KBM-7 (cell line): ENCODE results near the gene DPT.

Experiments
- DNase-seq: peaks from one replicate; pipeline ENCODE4 v3.0.0-alpha.2; 2015
- in situ Hi-C: fragments of 300-500 bp; cut with MboI; formaldehyde crosslinking; loops from 2 replicates; pipeline ENCODE4 v1.14.3; 2020; ENCODE audit warnings: low sequenced_read_pairs, low pct_unique_long_range_greater_than_20kb, mixed read lengths

DPT gene

DNA sequence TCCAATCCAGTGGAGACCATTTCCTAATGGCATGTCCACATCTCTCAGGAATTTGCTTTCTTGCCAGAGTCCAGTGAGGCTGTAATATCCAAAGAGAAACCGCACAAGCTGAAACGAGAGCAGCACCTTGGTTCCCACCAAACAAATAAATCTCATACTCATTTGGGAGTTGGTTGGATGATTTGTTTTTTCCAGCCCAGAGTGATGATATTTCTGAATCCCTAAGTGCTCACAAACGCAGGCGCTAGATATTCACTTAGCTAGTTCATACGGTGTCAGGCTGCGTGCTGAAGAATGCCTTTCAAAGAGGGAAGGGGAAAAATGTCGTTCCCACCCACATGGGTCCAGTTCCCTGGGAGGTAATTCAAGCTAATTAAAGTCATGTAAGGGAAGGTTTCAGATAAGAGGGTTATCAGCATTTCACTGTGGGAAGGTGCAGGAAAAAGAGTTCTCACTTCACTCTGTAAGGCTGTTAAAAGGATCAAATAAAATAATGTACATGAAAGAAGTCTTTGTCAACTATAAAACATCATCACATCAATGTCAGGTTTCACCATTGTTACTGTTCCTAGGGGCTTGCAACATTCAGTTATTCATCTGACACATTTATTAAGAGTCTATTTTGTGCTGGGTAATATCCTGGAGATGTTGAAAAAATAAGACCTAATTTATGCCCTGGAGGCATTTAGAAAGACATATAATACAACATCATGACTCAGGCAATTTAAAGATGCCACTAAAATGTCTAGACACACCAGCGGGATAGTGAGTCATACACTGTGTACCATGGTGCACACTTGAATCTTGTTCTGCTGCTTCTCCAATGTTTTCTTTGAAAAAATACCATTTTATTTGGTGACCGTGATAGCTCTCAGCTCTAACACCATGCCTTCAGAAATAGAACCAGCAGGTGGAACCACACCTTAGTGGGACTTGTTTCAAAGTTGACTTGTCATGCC is 19.3 kb downstream of the DPT start:
- in situ Hi-C loops, result no loop called here
- DNase-seq, result no peak

DNA sequence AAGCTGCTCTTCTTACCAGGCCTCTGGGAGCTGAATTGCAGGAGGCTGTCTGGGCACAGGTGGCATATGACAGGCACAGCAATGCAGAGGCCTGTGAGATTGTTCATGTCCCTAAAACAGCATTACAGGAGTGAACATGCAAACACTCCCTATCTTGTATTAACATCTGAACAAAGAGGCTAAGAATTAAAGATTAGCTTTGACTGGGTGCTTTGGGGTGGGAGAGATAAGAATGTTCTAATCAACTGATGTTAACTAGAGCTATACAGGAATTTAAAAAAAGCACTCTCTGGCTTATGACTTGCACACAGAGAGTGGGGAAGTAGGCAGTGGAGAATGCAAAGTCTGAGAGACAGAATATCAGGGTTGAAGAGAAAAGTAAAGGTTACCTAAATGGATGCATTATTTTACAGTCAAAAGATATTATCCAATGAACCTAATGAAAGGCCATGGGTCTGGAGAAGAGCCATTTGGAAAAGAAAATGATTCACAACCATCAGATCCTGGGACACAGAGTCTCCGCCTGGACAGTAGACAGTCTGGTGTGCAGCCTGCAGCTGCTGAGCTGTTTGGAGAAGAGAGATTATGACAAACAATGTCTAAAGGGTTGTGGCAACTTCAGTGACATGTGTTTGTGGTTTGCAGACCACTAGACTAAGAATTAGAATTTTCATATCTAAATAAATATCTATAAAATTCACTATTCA is 20.2 kb downstream of the DPT start:
- no peak for DNase-seq
- in situ Hi-C loops, result no loop called here

DNA sequence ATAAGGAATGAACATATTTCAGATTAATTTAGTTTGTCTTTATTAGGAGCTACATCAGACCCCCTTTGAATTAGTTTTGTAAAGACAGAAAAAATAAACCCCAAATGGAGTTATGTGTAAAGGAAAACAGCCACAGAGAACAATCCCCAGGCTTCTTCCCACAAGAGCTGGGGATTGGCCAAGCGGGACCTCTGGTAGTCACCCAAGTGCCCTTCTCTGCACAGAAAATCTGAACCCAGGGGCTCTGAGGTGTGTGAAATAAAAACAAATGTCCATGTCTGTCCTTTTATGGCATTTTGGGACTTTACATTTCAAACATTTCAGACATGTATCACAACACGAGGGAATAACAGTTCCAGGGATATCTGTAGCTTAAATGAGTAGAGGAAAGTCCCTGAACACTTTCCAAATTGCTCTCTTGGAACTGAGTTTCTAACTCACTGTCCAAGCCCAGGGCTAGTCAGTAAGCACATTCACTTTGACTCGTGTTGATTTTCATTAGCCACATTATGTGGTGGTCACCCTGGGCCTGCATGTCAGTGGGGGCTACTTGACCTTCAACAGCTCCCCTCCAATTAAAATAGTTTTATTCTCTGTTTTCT is 22.5 kb downstream of the DPT start:
- DNase-seq, result no peak
- in situ Hi-C loops, result no loop called here

DNA sequence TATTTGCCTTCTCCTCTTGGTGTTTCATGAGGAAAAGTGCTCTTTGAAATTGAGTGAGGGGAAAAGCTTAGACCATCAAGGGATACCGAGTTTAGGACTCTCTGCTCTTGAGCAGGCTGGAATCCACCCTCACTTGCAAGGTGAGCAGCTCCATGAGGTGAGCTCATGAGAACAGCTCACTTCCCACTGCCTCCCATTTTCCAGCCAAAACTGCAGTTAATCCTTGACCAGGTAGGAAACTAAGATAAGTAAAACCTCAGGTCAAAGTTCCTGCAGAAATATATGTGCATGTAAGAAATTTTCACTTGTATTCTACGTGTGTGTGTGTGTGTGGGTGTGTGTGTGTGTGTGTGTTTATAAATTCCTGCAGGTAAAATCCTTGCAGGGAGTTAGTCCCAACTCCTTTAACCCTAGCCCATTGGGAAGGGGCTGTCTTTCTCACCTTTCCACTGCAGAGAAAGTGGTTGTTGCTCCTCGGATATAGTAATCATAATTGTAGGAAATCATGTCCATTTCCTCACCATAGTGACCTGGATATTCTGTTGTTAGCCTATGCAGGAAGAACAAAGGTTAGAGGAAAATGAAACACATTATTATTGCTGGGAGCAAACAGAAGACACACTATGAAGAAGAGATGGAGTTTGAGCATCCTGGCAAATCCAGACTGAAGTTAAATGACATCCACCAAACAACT is 28.3 kb downstream of the DPT start:
- no peak for DNase-seq
- in situ Hi-C loops, result no loop called here

DNA sequence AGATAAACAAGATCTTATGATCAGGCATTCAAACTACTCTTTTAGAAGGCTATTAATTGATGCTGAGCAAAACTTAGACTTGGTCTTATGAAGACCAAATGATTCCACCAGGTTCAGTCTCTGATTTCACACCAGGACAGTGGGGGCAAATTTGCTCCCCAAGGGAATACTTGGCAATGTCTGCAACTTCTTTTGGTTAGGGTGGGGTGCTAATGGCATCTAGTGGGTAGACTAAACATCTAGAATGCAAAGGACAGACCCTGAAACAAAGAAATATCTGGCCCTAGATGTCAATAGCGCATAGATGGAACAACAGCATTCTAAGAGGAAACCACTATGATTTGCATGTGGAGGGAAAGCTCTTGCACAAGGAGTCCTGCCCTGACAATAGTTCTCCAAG is 30.6 kb downstream of the DPT start:
- in situ Hi-C loops, result no loop called here
- no peak for DNase-seq

DNA sequence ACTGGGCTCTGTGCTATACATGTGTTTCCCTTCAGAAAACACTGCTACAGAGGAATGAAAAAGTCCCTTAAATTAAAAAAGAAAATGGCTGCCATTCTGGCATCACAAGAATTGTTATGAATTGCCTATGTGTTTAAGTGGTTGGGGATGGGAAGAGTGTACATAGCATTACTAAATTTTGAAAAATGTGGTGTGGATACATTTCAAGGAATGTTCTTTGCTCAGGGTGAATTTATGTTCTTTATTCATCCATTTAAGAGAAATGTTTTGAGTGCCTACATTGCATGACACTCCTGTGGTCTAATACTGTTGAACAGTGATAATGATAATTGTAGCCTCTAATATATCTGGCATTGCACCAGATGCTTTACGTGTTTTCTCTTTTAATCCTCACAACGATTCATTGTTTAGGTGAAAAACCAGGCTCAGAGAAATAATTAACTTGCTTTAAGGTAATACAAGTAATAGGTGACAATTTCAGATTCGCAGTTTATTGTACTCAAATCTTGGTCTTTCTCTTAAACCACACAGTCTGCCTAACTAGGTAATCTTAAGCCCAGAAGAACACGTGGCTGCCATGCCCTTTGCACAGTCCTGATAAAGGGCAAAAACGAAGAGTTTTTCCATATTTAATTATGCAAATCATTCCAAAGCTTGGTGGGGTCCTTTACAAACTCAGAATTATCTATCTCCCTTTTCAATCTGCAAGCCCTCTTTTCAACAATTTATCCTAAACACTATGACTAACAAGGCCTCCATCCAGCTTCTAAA is 31.5 kb downstream of the DPT start:
- in situ Hi-C loops, result no loop called here
- no peak for DNase-seq

DNA sequence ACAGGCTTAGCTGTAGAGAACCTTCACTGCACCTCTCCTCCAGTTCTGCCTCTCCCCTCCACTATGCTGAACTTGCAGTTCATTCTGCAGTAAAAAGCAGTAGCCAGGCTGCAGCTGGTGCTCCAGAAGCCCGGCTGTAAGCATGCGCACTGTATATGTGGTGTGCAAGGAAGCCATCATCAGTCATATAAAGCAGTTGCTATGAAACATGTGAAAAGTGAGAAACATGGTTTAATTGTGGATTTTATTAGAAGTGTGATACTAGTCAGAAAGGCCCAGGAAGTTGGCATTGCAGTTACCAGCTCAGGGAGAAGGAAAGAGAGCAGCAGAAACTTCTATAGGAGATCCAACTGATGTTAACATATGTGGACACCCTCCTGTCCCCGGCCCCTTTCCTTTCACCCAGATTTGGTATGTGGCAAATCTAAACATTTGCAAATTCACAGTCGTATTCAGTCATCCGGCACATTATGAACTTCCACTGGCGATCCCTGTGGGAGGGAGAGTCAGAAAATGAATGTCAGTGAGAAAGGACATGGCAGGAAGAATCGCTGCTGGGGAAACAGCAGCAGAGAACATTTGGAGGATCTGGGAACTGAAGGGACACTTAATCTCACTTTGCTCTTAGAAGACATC is 32.8 kb downstream of the DPT start:
- no peak for DNase-seq
- in situ Hi-C loops, result no loop called here

DNA sequence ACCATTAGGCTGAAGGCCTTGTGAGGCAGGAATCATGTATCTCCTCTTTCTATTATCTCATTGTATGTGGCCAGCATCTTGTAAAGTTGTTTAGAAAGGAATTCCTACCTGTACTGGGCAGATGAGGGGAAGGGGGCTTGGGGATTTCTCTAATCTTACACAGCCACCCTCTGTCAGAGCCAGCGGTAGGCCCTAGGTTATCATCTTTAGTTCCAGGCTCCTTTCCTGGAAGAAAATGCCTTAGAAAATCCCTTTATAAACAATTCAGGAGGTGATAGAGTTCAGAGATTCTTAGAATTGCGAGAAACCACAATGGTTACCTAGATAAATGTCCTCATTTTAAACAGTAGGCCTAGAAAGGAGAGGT is 35.2 kb downstream of the DPT start:
- in situ Hi-C loops, result no loop called here
- no peak for DNase-seq

DNA sequence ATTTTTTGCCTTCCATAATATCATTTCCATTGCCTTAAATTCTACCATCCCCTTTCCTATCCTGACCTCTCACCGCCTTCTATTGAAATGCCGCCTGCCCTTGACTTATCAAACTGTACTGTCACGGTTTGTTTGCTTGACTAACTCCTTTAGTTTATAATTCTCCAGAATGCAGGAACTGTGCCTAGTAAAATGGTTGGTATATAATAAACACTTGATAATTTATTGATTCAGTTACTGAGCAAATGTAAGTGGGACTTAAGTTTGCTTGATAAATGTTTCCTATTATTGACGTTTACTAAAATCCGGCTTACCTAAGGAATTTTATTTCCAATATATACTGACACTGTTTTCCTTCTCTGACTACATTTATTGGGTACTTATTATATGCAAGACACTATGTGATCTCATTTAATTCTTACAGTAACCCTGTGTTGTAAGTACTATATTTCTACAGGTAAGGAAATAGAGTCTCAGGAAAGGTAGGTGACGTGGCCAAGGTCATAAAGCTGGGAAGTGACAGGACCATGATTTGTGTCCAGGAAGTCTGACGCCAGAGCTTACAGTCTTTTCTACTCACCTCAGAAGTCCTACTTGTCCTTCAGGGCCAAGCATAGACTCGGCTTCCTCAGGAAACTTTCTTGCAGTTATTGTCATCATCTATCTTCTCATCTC is 35.7 kb downstream of the DPT start:
- DNase-seq, result no peak
- in situ Hi-C loops, result no loop called here

DNA sequence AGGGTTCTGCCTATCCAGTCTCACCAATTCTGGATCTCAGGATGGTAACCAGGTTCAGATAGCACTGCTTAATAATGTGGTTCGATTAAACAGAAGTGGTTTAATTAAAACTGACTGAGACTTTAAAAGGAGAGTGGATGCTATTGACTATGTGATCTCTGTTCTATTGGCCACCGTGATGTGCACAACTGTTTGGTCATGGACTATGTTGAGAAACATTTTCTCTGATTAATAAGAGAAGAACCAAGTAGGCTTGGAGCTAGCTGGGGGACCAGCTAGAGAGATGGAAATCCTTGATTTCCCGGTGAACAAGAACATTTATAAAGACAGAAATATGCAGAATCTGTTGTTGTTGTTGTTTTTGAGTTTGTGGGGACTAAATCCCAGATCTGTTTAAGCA is 36.5 kb downstream of the DPT start:
- no peak for DNase-seq

DNA sequence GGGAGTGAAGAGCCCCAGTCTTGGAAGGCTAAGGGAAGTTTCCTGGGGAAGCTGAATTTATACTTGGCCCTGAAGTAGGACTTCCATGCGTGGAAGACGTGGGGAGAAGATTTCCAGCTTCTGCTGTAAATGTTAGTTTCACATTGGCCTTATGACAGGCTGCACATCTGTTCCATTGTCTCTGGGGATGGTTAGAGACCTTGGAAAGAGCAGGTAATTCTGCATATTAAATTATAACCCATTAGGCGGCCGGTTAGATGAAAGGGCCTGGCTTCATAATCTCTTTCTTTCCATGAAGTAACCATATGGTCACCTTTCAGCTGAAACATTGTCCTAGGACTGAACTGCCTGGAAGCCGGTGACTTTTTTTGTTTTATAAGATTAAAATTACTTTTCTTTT is 37.5 kb downstream of the DPT start:
- in situ Hi-C loops, result no loop called here
- DNase-seq, result no peak

More for the DNA sequence above, 36.5 kb downstream of the DPT start:
- in situ Hi-C loops, result no loop called here

DNA sequence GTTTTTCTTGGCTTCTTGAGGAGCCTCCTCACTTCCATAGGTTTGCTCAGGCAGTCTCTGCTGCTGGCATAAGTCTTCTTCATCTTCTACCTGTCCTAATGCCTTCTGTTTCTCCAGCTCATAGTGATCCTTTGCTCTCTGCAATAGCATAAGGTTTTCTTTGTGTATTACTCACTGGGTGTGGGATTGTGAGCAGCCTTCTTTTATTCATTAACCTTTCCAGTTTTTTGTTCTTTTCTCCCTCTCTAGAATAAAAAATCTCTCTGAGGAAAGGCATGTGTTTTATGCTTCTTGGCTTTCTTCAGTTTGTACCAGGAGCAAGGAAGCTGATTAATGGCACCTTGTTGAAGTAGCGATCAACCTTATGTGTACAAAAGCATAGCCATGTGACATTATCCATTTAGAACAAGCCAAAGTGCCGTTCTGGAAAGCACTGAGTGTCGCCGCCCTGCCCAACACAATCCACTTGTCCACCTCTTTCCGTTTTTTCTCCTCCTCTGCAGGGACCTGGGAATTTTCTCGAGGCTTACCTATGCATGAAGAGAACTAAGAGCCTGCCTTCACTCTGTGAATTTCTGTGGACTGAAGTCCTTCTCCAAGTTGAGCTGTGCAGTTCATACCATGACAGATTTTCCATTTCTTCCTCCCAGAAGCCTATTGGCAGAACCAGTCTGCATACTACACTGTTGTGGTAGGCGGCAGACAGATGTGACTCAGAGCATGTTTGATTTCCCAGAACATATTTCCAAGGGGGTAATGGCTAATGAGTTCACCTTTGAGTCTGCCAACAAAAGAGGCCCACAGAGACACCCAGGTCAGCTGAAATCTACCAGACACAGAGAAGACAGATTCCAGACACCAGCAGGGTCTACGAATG is 39.0 kb downstream of the DPT start:
- in situ Hi-C loops, result no loop called here
- no peak for DNase-seq

DNA sequence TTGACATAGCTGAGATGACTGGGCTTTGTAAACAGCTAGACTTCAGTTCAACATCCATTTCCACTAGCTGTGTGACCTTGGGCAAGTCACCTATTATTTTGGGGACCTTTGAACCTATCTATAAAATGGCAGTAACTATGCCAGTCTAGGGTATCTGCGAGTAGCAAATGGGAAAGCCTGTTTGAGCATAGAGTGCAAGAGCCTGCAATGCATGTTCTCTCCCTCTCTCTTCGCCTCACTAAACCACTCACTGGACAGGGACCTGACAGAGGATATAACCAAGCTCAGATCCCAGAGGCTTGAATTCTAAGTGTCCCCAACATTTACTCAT is 39.7 kb downstream of the DPT start:
- no peak for DNase-seq
- in situ Hi-C loops, result no loop called here

DNA sequence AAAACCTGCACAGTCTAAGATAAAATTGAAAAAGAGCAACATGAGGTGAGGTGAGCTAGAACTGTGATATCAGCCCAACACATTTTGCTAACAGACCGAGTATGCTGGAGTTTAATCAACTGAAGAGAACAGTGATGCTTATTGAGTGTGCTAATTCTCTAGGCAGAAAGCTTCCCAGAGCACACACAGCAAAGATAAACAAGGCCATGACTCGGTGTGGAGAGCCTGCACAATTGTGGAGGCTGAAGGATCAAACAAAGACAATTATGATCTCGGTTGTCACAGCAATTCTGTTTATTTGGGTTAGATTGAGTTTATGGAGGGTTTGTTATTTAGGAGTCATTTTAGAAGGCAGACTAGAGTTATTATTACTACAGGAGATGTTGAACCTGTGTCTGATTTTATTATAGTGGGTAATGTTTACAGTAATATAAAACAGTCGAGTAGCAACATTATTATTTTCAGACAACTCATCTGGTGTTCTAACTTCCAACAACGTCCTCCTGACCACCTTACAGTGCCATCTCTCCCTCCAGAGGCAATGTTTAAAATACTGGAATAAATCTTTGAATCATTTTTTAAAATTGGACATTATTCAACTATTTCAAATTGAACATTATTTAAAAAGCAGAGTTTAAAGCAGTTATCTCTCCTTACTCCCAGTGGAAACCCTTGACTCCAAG is 40.2 kb downstream of the DPT start:
- in situ Hi-C loops, result no loop called here
- DNase-seq, result no peak

DNA sequence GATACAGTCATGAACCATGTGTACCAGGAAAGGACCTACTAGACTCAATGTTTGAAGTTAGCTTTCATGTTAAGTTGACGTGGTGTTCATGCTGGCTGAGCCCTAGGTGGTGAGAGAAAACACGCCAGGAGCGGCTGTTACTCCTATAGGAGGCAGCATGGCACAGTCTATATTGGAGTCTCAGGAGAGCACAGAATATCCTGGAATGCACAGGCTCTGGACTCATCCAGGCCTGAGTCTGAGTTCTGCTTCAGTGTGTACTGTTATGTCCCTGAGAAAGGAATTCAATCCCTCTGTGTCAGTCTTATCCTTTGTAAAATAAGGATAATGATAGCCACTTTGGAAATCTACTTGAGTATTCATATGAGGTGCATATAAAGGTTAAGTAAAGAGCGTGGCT is 41.2 kb downstream of the DPT start:
- DNase-seq, result no peak

DNA sequence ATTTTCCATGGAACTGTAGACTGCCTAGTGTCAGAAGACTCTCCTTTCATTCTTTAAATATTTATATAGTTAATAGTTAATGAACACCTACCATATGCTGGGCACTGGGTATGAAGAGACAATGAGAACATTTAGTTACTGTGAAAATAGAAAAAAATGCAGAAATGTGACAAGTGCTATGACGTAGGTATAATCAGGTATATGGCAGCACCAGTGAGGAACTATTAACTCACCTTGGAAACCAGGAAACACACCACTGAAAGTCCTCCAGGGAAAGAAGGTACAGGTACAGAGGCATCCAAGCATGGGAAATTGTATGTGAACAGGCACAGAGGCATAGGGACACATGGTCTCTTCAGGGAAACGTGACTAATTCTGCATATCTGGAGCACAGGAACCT is 42.3 kb downstream of the DPT start:
- DNase-seq, result no peak
- in situ Hi-C loops, result no loop called here

More for the DNA sequence above, 41.2 kb downstream of the DPT start:
- in situ Hi-C loops, result no loop called here

DNA sequence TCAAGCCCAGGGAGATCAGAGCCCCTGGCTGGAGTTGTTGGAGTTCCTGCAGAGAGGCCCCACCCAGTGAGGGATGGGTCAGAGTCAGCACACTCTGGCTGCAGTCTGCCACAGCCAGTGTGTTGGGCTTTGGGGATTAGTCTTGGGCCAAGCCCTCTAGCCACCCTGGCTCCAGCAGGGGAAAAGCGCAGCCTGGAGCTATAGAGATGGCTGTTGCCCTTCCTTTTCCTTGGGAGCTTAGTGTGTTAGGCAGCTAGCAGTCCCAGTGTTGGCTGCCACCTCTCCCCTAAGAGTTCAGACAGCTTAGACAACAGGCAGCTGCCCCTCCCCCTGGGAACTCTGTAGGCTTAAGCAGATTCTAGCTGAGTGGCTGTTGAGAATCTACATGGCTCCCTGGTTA is 45.1 kb downstream of the DPT start:
- in situ Hi-C loops, result no loop called here
- no peak for DNase-seq
